ENCODE data around the gene GGT7.

GRCh38 chr20:34871320-34871926, 1.2 kb downstream of the GGT7 start:
- TF ChIP-seq POLR2AphosphoS5 (IDR thresholded peaks at IDR 0.05) (no peak), CTCF (IDR thresholded peaks at IDR 0.05) (no peak)
